IMR-90 (cell line): ENCODE measurements around the gene IRF6. TPM values are rescaled to one million over a fixed set of nuclear protein-coding genes. Genes with fewer than 3 reads are reported as not detected.

ENCODE experiments used
- ATAC-seq: fragments of 200-7000 bp; cut with Tn5 transposase; 2 replicates; pipeline ENCODE4 v1.9.1; 2020; ENCODE audit warnings: low read depth, mild to moderate bottlenecking, moderate library complexity
- BruUV-seq: library from RNA; stranded (reverse); fragments of 400-500 nt; replicated peaks from 2 replicates; lab custom pipeline; 2021; lab: Mats Ljungman, UMichigan
- CTCF ChIA-PET: fragments of 300-600 bp; formaldehyde crosslinking; extraction: SDS; loops from one replicate; lab custom pipeline; 2021; ENCODE audit warnings: antibody characterized with exemption; lab: Yijun Ruan, JAX
- POLR2A ChIA-PET: fragments of 300-600 bp; sonication (Branson Sonifier 250); formaldehyde crosslinking; loops from one replicate; lab custom pipeline; 2022; ENCODE audit warnings: antibody characterized with exemption; ENCODE audit not compliant: unreplicated experiment; lab: Charles Lee
- DNase-seq: peaks from one replicate; pipeline ENCODE4 v3.0.0; 2013
- H2AFZ ChIP-seq: replicated peaks from 2 replicates; pipeline ENCODE3; 2013; ENCODE audit warnings: low read length, mild to moderate bottlenecking; ENCODE audit not compliant: poor library complexity
- H2AK5ac ChIP-seq: 2 replicates; pipeline ENCODE4 v1.6.1; 2013; ENCODE audit warnings: low read depth, low read length, inconsistent platforms
- H2AK9ac ChIP-seq: replicated peaks from 2 replicates; pipeline ENCODE3; 2013; ENCODE audit warnings: mild to moderate bottlenecking, low read depth, low read length, moderate library complexity; ENCODE audit not compliant: poor library complexity
- H2BK120ac ChIP-seq: 2 replicates; pipeline ENCODE4 v1.6.1; 2013; ENCODE audit warnings: low read depth, low read length, inconsistent platforms
- H2BK15ac ChIP-seq: 3 replicates; pipeline ENCODE4 v1.6.1; 2013; ENCODE audit warnings: low read depth, low read length, inconsistent platforms
- H2BK20ac ChIP-seq: 2 replicates; pipeline ENCODE4 v1.6.1; 2013; ENCODE audit warnings: low read depth, mild to moderate bottlenecking, inconsistent platforms, low read length, moderate library complexity
- H2BK5ac ChIP-seq: 2 replicates; pipeline ENCODE4 v1.6.1; 2013; ENCODE audit warnings: mild to moderate bottlenecking, low read depth, low read length, inconsistent platforms; ENCODE audit not compliant: poor library complexity, severe bottlenecking
- H3K14ac ChIP-seq: replicated peaks from 2 replicates; pipeline ENCODE4 v1.6.1; 2013; ENCODE audit warnings: low read depth, low read length, inconsistent platforms
- H3K18ac ChIP-seq: 2 replicates; pipeline ENCODE4 v1.6.1; 2013; ENCODE audit warnings: low read depth, low read length, control low read depth
- H3K23ac ChIP-seq: 2 replicates; pipeline ENCODE4 v1.6.1; 2013; ENCODE audit warnings: low read depth, low read length, inconsistent platforms
- H3K27ac ChIP-seq: 2 replicates; pipeline ENCODE4 v1.5.1; 2013; ENCODE audit warnings: mild to moderate bottlenecking, control low read depth, low read length; ENCODE audit not compliant: insufficient read depth
- H3K27me3 ChIP-seq: 2 replicates; pipeline ENCODE4 v1.6.1; 2013; ENCODE audit warnings: low read length; ENCODE audit not compliant: control insufficient read depth, insufficient read depth
- H3K36me3 ChIP-seq: 2 replicates; pipeline ENCODE4 v1.6.1; 2013; ENCODE audit warnings: low read length, mixed read lengths; ENCODE audit not compliant: control insufficient read depth, insufficient read depth
- H3K4ac ChIP-seq: 2 replicates; pipeline ENCODE4 v1.6.1; 2013; ENCODE audit warnings: low read depth, low read length, inconsistent platforms
- H3K4me1 ChIP-seq: 2 replicates; pipeline ENCODE4 v1.6.1; 2013; ENCODE audit warnings: low read length, mixed read lengths; ENCODE audit not compliant: control insufficient read depth, insufficient read depth
- H3K4me2 ChIP-seq: 2 replicates; pipeline ENCODE4 v1.6.1; 2013; ENCODE audit warnings: low read depth, mild to moderate bottlenecking, control low read depth, low read length, moderate library complexity
- H3K4me3 ChIP-seq: 2 replicates; pipeline ENCODE4 v1.5.1; 2013; ENCODE audit warnings: low read depth, mild to moderate bottlenecking, control low read depth, low read length, moderate library complexity; ENCODE audit not compliant: insufficient read depth
- H3K56ac ChIP-seq: 2 replicates; pipeline ENCODE4 v1.6.1; 2013; ENCODE audit warnings: low read length, inconsistent platforms; ENCODE audit not compliant: insufficient read depth; ENCODE audit errors: extremely low read depth
- H3K79me1 ChIP-seq, 2 experiments: 2 replicates each; pipeline ENCODE4 v1.6.1; 2013; ENCODE audit warnings: low read length in 2 of 2, inconsistent platforms in 1 of 2, low read depth in 1 of 2
- H3K9ac ChIP-seq: 2 replicates; pipeline ENCODE4 v1.6.1; 2013; ENCODE audit warnings: low read depth, low read length, control low read depth
- H3K9me1 ChIP-seq: 2 replicates; pipeline ENCODE4 v1.6.1; 2013; ENCODE audit warnings: low read length, inconsistent platforms; ENCODE audit not compliant: insufficient read depth
- H3K9me3 ChIP-seq: 2 replicates; pipeline ENCODE4 v1.6.1; 2013; ENCODE audit warnings: low read length; ENCODE audit not compliant: control insufficient read depth, insufficient read depth
- H4K20me1 ChIP-seq: 2 replicates; pipeline ENCODE4 v1.6.1; 2013; ENCODE audit warnings: low read length, inconsistent platforms; ENCODE audit not compliant: insufficient read depth
- H4K5ac ChIP-seq: 2 replicates; pipeline ENCODE4 v1.6.1; 2013; ENCODE audit warnings: mild to moderate bottlenecking, low read depth, low read length, control low read depth
- H4K8ac ChIP-seq, 2 experiments: 2 replicates each; pipeline ENCODE4 v1.6.1; 2013; ENCODE audit warnings: low read depth in 2 of 2, low read length in 2 of 2, control low read depth in 1 of 2, inconsistent platforms in 1 of 2
- H4K91ac ChIP-seq: 2 replicates; pipeline ENCODE4 v1.6.1; 2013; ENCODE audit warnings: low read depth, low read length, inconsistent platforms; ENCODE audit not compliant: insufficient read depth
- BHLHE40 ChIP-seq: fragments of 150-350 bp; IDR thresholded peaks from 2 replicates; pipeline ENCODE4 v1.6.1; 2016; ENCODE audit warnings: mild to moderate bottlenecking, low read depth, low read length
- CEBPB ChIP-seq: IDR thresholded peaks from 2 replicates; pipeline ENCODE4 v1.6.1; 2012; ENCODE audit warnings: low read depth, low read length, improper control_type of control experiment
- CTCF ChIP-seq: conservative IDR thresholded peaks from 2 replicates; pipeline ENCODE4 v1.5.1; 2012; ENCODE audit warnings: mild to moderate bottlenecking, low read depth, low read length, improper control_type of control experiment
- FOS ChIP-seq: fragments of 150-350 bp; IDR thresholded peaks from 2 replicates; pipeline ENCODE4 v1.6.1; 2016; ENCODE audit warnings: low read depth, low read length
- MAFK ChIP-seq: IDR thresholded peaks from 2 replicates; pipeline ENCODE4 v1.6.1; 2012; ENCODE audit warnings: low read depth, low read length, improper control_type of control experiment
- NFE2L2 ChIP-seq: fragments of 150-350 bp; IDR thresholded peaks from 2 replicates; pipeline ENCODE4 v1.6.1; 2016; ENCODE audit warnings: low read depth, mild to moderate bottlenecking, low read length
- RAD21 ChIP-seq: IDR thresholded peaks from 2 replicates; pipeline ENCODE4 v1.6.1; 2012; ENCODE audit warnings: low read length, improper control_type of control experiment
- USF2 ChIP-seq: fragments of 150-350 bp; IDR thresholded peaks from 2 replicates; pipeline ENCODE4 v1.6.1; 2017; ENCODE audit warnings: mild to moderate bottlenecking, antibody characterized with exemption, low read length, low read depth
- WGBS, 2 experiments: methylation state at CpG; one replicate each; pipeline versions ENCODE4 v1.1.5 to v1.1.7; 2013; ENCODE audit warnings: missing lambda C conversion rate in 2 of 2; ENCODE audit not compliant: insufficient read length in 1 of 2; ENCODE audit errors: extremely low coverage in 2 of 2; 5-methylcytosine and 5-hydroxymethylcytosine counted together
- dilution Hi-C: fragments of 300-500 bp; cut with HindIII; formaldehyde crosslinking; loops from one replicate; pipeline ENCODE4 v1.14.3; 2018; ENCODE audit warnings: low sequenced_read_pairs; ENCODE audit not compliant: unreplicated experiment
- in situ Hi-C: fragments of 300-500 bp; cut with MboI; formaldehyde crosslinking; loops from 3 replicates; pipeline ENCODE4 v1.14.3; 2019; ENCODE audit warnings: low sequenced_read_pairs, inconsistent platforms, mixed read lengths
- intact Hi-C: fragments of 100-400 bp; cut with micrococcal nuclease; formaldehyde crosslinking; loops from 2 replicates; pipeline ENCODE4 v1.10.0; 2022
- polyA plus RNA-seq, 3 experiments: library from polyadenylated mRNA; depleted of rRNA; stranded (reverse); fragments of >200 nt; gene quantifications; 2 replicates each; pipeline ENCODE4 v1.2.3, GENCODE V29; 2012; ENCODE audit warnings: low replicate concordance in 1 of 3
- total RNA-seq: library from RNA; depleted of rRNA; stranded (reverse); fragments of >200 nt; gene quantifications from 2 replicates; pipeline ENCODE4 v1.2.3, GENCODE V29; 2012

Gene IRF6
- total and polyA plus RNA-seq, 2 of the 4 experiments (the other 2 are of a cell fraction) = 1.2 to 2.9 TPM

- H3K9me3 ChIP-seq = no peaks in the 10 kb centered on the region
- no peak overlapping the region for H2AFZ ChIP-seq
- H2AK9ac ChIP-seq = no peak overlapping the region
- no CpG with 5 or more reads among the region's 5 CpGs for WGBS, 2 experiments
- POLR2A ChIA-PET = no interaction called here
- no peaks in the 10 kb centered on the region for H3K36me3 ChIP-seq
- TF ChIP-seq CEBPB (no peak), RAD21 (no peak), BHLHE40 (no peak), FOS (no peak), NFE2L2 (no peak), CTCF (no peak), MAFK (no peak), USF2 (no peak)
- H2AK5ac ChIP-seq = no peak overlapping the region
- no peak overlapping the region for H3K4me3 ChIP-seq
- no peak overlapping the region for H3K18ac ChIP-seq
- no TSS peak for BruUV-seq
- H4K20me1 ChIP-seq = no peaks in the 10 kb centered on the region
- CTCF ChIA-PET = no interaction called here
- H2BK15ac ChIP-seq = no peak overlapping the region
- H2BK20ac ChIP-seq = no peak overlapping the region
- peaks cover 1% of the 10 kb centered on the region; the same call in 1 of the 2 replicates for H3K9me1 ChIP-seq
- H3K4me2 ChIP-seq = no peak overlapping the region
- no peak overlapping the region for H3K14ac ChIP-seq
- H4K91ac ChIP-seq = no peak overlapping the region
- no peak overlapping the region for H4K5ac ChIP-seq
- H3K4me1 ChIP-seq = no peaks in the 10 kb centered on the region
- H3K27me3 ChIP-seq = peaks cover 2% of the 10 kb centered on the region
- no peak overlapping the region for H2BK5ac ChIP-seq
- H2BK120ac ChIP-seq = no peak overlapping the region
- no peak overlapping the region for H3K56ac ChIP-seq
- intact Hi-C loops = no loop called here
- H4K8ac ChIP-seq = no peak overlapping the region
- DNase-seq (peak; percentile 42), ATAC-seq (no peak)
- no peak overlapping the region for H3K9ac ChIP-seq
- no peak overlapping the region for H3K23ac ChIP-seq
- no peak overlapping the region for H3K4ac ChIP-seq
- dilution Hi-C loops = loop anchor here (25.0 kb wide), 1 partner anchor 186 kb away; no protein-coding TSS in a partner anchor
- H3K27ac ChIP-seq = no peak overlapping the region
- in situ Hi-C loops = no loop called here
- H3K79me1 ChIP-seq = no peaks in the 10 kb centered on the region
These were observed 4.7 kb downstream of the IRF6 start for GRCh38 chr1:209800984-209801834.
